GM12878 (cell line): Measurements from ENCODE around the gene SLC66A1. TPM values are rescaled to one million over a fixed set of nuclear protein-coding genes. Genes with fewer than 3 reads are reported as not detected.

Source experiments
- ATAC-seq: fragments of 200-7000 bp; cut with Tn5 transposase; 3 replicates; pipeline ENCODE4 v1.9.1; 2020; ENCODE audit warnings: mild to moderate bottlenecking, moderate library complexity
- BruUV-seq: library from RNA; stranded (reverse); fragments of 400-500 nt; replicated peaks from 2 replicates; lab custom pipeline; 2021; lab: Mats Ljungman, UMichigan
- CTCF ChIA-PET: fragments of 300-600 bp; sonication (Branson Sonifier 250); formaldehyde crosslinking; extraction: SDS; loops from one replicate; lab custom pipeline; 2021; ENCODE audit warnings: inconsistent platforms; lab: Yijun Ruan, JAX
- POLR2A ChIA-PET: fragments of 350-600 bp; formaldehyde crosslinking; extraction: SDS; loops from one replicate; lab custom pipeline; 2021; ENCODE audit warnings: inconsistent platforms; lab: Charles Lee
- RAD21 ChIA-PET: fragments of 300-600 bp; sonication (Branson Sonifier 250); formaldehyde crosslinking; loops from one replicate; lab custom pipeline; 2023; ENCODE audit warnings: antibody characterized with exemption; ENCODE audit not compliant: unreplicated experiment; lab: Charles Lee
- SMC1A ChIA-PET: fragments of 300-600 bp; sonication (Branson Sonifier 250); formaldehyde crosslinking; loops from one replicate; lab custom pipeline; 2023; ENCODE audit not compliant: unreplicated experiment, uncharacterized antibody; lab: Charles Lee
- DNase-seq: peaks from one replicate; pipeline ENCODE4 v3.0.0-alpha.2; 2011; ENCODE audit warnings: low read depth, low spot score
- FAIRE-seq: peaks from 3 replicates; lab custom pipeline; 2011; peaks lifted over from hg19 to GRCh38; lab: Jason Lieb, UNC
- H2AFZ ChIP-seq: 2 replicates; pipeline ENCODE4 v1.6.0; 2011; ENCODE audit warnings: low read depth, low read length, control low read depth; ENCODE audit not compliant: control insufficient read depth
- H3K27ac ChIP-seq: 2 replicates; pipeline ENCODE4 v1.5.1; 2011; ENCODE audit warnings: control low read depth; ENCODE audit not compliant: control insufficient read depth, insufficient read depth
- H3K27me3 ChIP-seq, 2 experiments: replicated peaks in 1 of 2; 2 replicates each; pipeline versions ENCODE4 v1.6.0 to v1.6.1; 2011; ENCODE audit warnings: low read length in 1 of 2; ENCODE audit not compliant: control insufficient read depth in 2 of 2, insufficient read depth in 2 of 2
- H3K36me3 ChIP-seq, 2 experiments: 2 replicates each; pipeline ENCODE4 v1.5.1; 2011; ENCODE audit warnings: low read length in 1 of 2; ENCODE audit not compliant: control insufficient read depth in 2 of 2, insufficient read depth in 2 of 2
- H3K4me1 ChIP-seq: 2 replicates; pipeline ENCODE4 v1.6.1; 2011; ENCODE audit warnings: mild to moderate bottlenecking, low read length, moderate library complexity, mixed read lengths; ENCODE audit not compliant: control insufficient read depth, insufficient read depth
- H3K4me2 ChIP-seq: 2 replicates; pipeline ENCODE4 v1.6.0; 2011; ENCODE audit warnings: control low read depth; ENCODE audit not compliant: control insufficient read depth, insufficient read depth
- H3K4me3 ChIP-seq: fragments of 200-600 bp; sonication (generic); 2 replicates; pipeline ENCODE4 v1.5.1; 2016
- H3K79me2 ChIP-seq: 2 replicates; pipeline ENCODE4 v1.6.0; 2011; ENCODE audit warnings: low read length; ENCODE audit not compliant: control insufficient read depth, insufficient read depth
- H3K9ac ChIP-seq: 2 replicates; pipeline ENCODE4 v1.8.0; 2011; ENCODE audit warnings: low read length, control low read depth, mixed read lengths; ENCODE audit not compliant: control insufficient read depth, insufficient read depth
- H3K9me3 ChIP-seq: replicated peaks from 3 replicates; pipeline ENCODE4 v1.5.1; 2011; ENCODE audit warnings: mild to moderate bottlenecking, low read length; ENCODE audit not compliant: control insufficient read depth, insufficient read depth
- H4K20me1 ChIP-seq: 2 replicates; pipeline ENCODE4 v1.6.0; 2011; ENCODE audit not compliant: control insufficient read depth, insufficient read depth
- CHD4 ChIP-seq: fragments of 200-600 bp; sonication (generic); IDR thresholded peaks from 2 replicates; pipeline ENCODE4 v1.6.1; 2016; ENCODE audit warnings: mild to moderate bottlenecking
- HSF1 ChIP-seq: fragments of 150-350 bp; IDR thresholded peaks from 2 replicates; pipeline ENCODE4 v1.6.1; 2014; ENCODE audit warnings: mild to moderate bottlenecking, low read depth, low read length
- MEF2B ChIP-seq: fragments of 450-650 bp; IDR thresholded peaks from 2 replicates; pipeline ENCODE4 v1.6.1; 2018; ENCODE audit warnings: mild to moderate bottlenecking, moderate library complexity; ENCODE audit not compliant: partially characterized antibody, poor library complexity, severe bottlenecking
- NR2C2 ChIP-seq: IDR thresholded peaks from 2 replicates; pipeline ENCODE4 v1.6.1; 2011; ENCODE audit warnings: borderline replicate concordance, low read depth; ENCODE audit not compliant: control insufficient read depth, insufficient read length
- RB1 ChIP-seq: fragments of 450-650 bp; formaldehyde crosslinking; IDR thresholded peaks from 2 replicates; pipeline ENCODE4 v1.6.1; 2017; ENCODE audit warnings: mild to moderate bottlenecking, borderline replicate concordance
- RELA ChIP-seq: fragments of 450-650 bp; IDR thresholded peaks from 2 replicates; pipeline ENCODE4 v1.8.0; 2014; ENCODE audit warnings: borderline replicate concordance; ENCODE audit not compliant: partially characterized antibody
- ZBTB4 ChIP-seq: fragments of 450-650 bp; formaldehyde crosslinking; IDR thresholded peaks from 2 replicates; pipeline ENCODE4 v1.4.0; 2022; ENCODE audit warnings: mild to moderate bottlenecking, moderate library complexity
- ZNF592 ChIP-seq: fragments of 450-650 bp; IDR thresholded peaks from 2 replicates; pipeline ENCODE4 v1.6.1; 2017; ENCODE audit warnings: mild to moderate bottlenecking, moderate library complexity
- WGBS: methylation state at CpG from one replicate; pipeline ENCODE4 v1.1.6; 2016; ENCODE audit warnings: low lambda C conversion rate; ENCODE audit not compliant: insufficient replicate concordance, insufficient coverage; ENCODE audit errors: missing lambda C conversion rate; 5-methylcytosine and 5-hydroxymethylcytosine counted together
- in situ Hi-C: fragments of 300-500 bp; cut with MboI; formaldehyde crosslinking; loops from 9 replicates; pipeline ENCODE4 v1.14.3; 2018; ENCODE audit warnings: mixed read lengths
- intact Hi-C: fragments of 100-400 bp; cut with micrococcal nuclease; formaldehyde crosslinking; loops from one replicate; pipeline ENCODE4 v1.14.2; 2022; ENCODE audit not compliant: unreplicated experiment
- polyA plus RNA-seq, 11 experiments: library from polyadenylated mRNA; depleted of rRNA in 4 of 11; unstranded in 6 of 11; stranded (reverse) in 5 of 11; fragments of >200 nt; fragmentation: Nextera tagmentation in 4 of 11; fragmentation: Illumina TruSeq in 1 of 11; extraction: Ambion mirVana in 4 of 11; extraction: Trizol in 1 of 11; gene quantifications; 1 replicate in 1 of 11; 2 replicates in 10 of 11; pipeline versions ENCODE4 v1.2.1 to v1.2.3, GENCODE V29; 2011 to 2016; ENCODE audit warnings: inconsistent platforms in 2 of 11, missing spikeins in 2 of 11, low read depth in 1 of 11
- total RNA-seq, 4 experiments: library from RNA; depleted of rRNA in 3 of 4; stranded (reverse); fragments of >200 nt in 3 of 4; fragmentation: Illumina TruSeq in 1 of 4; extraction: Trizol in 1 of 4; gene quantifications; 2 replicates each; pipeline versions ENCODE4 v1.2.1 to v1.2.3, GENCODE V29; 2013 to 2021

The SLC66A1 gene
- total and polyA plus RNA-seq, 10 of the 15 experiments (the other 5 are each of a cell fraction or from before 2014, with no cell fraction given): 0.58 to 22.0 (median 10.2) TPM

- ATAC-seq: no peak
- in situ Hi-C loops (no loop called here), intact Hi-C loops (no loop called here)
- SMC1A ChIA-PET: interaction anchor here (2.3 kb wide), 1 partner anchor 288 kb away, joined by 7 read pairs; a partner anchor contains a TSS
- FAIRE-seq: no peak
- POLR2A ChIA-PET: interaction anchor here (0.5 to 0.6 kb wide), 2 partner anchors 289 to 372 kb away, joined by 3 to 4 read pairs; no protein-coding TSS in a partner anchor
- Histone ChIP-seq H3K4me3 (no peak overlapping the region), H3K4me1 (peaks cover 16% of the 10 kb centered on the region), H4K20me1 (no peaks in the 10 kb centered on the region; the same call in 1 of the 2 replicates), H3K27ac (no peak overlapping the region), H2AFZ (no peak overlapping the region), H3K79me2 (peaks cover 19% of the 10 kb centered on the region), H3K36me3 (peaks cover 0 to 6% of the 10 kb centered on the region in 2 experiments; a peak in 2 of 4 replicates), H3K4me2 (no peak overlapping the region), H3K27me3 (no peaks in the 10 kb centered on the region), H3K9me3 (no peaks in the 10 kb centered on the region), H3K9ac (no peak overlapping the region)
- BruUV-seq: no TSS peak
- WGBS: 83% methylated on average over 6 of the region's 6 CpGs
- TF ChIP-seq MEF2B: no peak
- TF ChIP-seq HSF1: no peak
- TF ChIP-seq NR2C2: no peak
- no peak for TF ChIP-seq ZNF592
- no peak for TF ChIP-seq RELA
- TF ChIP-seq RB1: no peak
- no peak for TF ChIP-seq ZBTB4 (CRISPR knock-in tag)
- TF ChIP-seq CHD4: no peak
- RAD21 ChIA-PET: no interaction called here
- CTCF ChIA-PET: interaction anchor here (1.2 kb wide), 1 partner anchor 345 kb away, joined by 5 read pairs; no protein-coding TSS in a partner anchor
- no peak for DNase-seq
These were observed 2.9 kb upstream of the SLC66A1 start for GRCh38 chr1:19309123-19309813.
